ENCODE data around the gene ACADM. TPM values are rescaled to one million over a fixed set of nuclear protein-coding genes. Genes with fewer than 3 reads are reported as not detected.
A peak's percentile ranks its signal among the peaks of the same experiment; 100 is the strongest.

The ACADM gene
- total and polyA plus RNA-seq, 2 of the 13 experiments (the other 11 are each of a cell fraction or from before 2014, with no cell fraction given) = 43.7 to 92.2 TPM

GRCh38 chr1:75796376-75797272, 72.1 kb downstream of the ACADM start, which contains the start of gene MSH4 (continued):
- no peak for TF ChIP-seq ZBTB49 (CRISPR knock-in tag; IDR thresholded peaks at IDR 0.05; ENCODE audit: borderline replicate concordance)
- TF ChIP-seq HES4 (CRISPR knock-in tag; IDR thresholded peaks at IDR 0.05; ENCODE audit: borderline replicate concordance) = no peak
- 0 out of 2 replicates have a peak, but pooled peaks have one; percentile 30 for TF ChIP-seq ZNF264 (CRISPR knock-in tag; IDR thresholded peaks at IDR 0.05)
- TF ChIP-seq ZC3H13 (CRISPR knock-in tag; IDR thresholded peaks at IDR 0.05) = peak; percentile 19; the same call in 1 of the 2 replicates
- 0 out of 2 replicates have a peak, but pooled peaks have one; percentile 27 for TF ChIP-seq ZNF780A (CRISPR knock-in tag; IDR thresholded peaks at IDR 0.05)
- TF ChIP-seq NCOA5 (CRISPR knock-in tag; IDR thresholded peaks at IDR 0.05) = no peak
- no peak for TF ChIP-seq ATF6 (CRISPR knock-in tag; conservative IDR thresholded peaks at IDR 0.05)
- peak; percentile 25; the same call in 1 of the 2 replicates for TF ChIP-seq CHD2 (IDR thresholded peaks at IDR 0.05; ENCODE audit: low read depth, low read length)
- peak; percentile 66 for TF ChIP-seq HNRNPH1 (optimal IDR thresholded peaks at IDR 0.05; ENCODE audit: low read depth, low read length)
- TF ChIP-seq HOXA7 (CRISPR knock-in tag; IDR thresholded peaks at IDR 0.05) = no peak
- TF ChIP-seq ZNF768 (CRISPR knock-in tag; IDR thresholded peaks at IDR 0.05) = no peak; the same call in none of the 2 replicates
- TF ChIP-seq NFYC (CRISPR knock-in tag; IDR thresholded peaks at IDR 0.05) = no peak
- no peak for TF ChIP-seq SP140L (CRISPR knock-in tag; IDR thresholded peaks at IDR 0.05; ENCODE audit: borderline replicate concordance)
- peak; percentile 80; the same call in 1 of the 2 replicates for TF ChIP-seq SSRP1 (CRISPR knock-in tag; IDR thresholded peaks at IDR 0.05)
- no peak for TF ChIP-seq ZBTB39 (CRISPR knock-in tag; IDR thresholded peaks at IDR 0.05)
- no peak for TF ChIP-seq RNF219 (CRISPR knock-in tag; IDR thresholded peaks at IDR 0.05)
- peak; percentile 38 for TF ChIP-seq HNRNPLL (IDR thresholded peaks at IDR 0.05; ENCODE audit: low read depth, low read length, poor library complexity, severe bottlenecking)
- peak; percentile 7 for TF ChIP-seq HNRNPK (IDR thresholded peaks at IDR 0.05; ENCODE audit: low read depth, low read length, poor library complexity, severe bottlenecking)
- no peak for TF ChIP-seq FOSL2 (CRISPR knock-in tag; IDR thresholded peaks at IDR 0.05)
- TF ChIP-seq SP2 (CRISPR knock-in tag; IDR thresholded peaks at IDR 0.05) = no peak
